ENCODE results near the gene VAV3. TPM values are rescaled to one million over a fixed set of nuclear protein-coding genes. Genes with fewer than 3 reads are reported as not detected.

VAV3 gene
- total and polyA plus RNA-seq, 2 of the 13 experiments (the other 11 are each of a cell fraction or from before 2014, with no cell fraction given), result 15.9 to 29.8 TPM

DNA sequence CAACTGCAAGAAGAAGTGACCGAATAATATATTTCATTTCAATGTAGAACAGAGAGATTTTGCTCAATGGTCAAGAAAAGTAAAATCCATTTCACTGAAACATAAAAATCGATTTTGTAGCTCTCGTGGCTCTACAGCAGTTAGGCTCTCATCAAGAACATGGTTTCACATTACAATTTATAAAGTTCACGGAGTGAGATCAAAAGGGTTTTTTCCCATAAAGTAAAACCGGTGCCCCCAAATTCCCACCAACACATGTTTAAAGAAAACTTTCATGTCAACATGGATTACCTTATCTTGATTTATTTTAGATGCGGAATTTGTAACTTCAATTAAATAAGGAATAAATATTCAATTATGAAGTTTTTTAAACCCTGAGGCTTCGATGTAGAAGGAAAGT, 16.3 kb upstream of the VAV3 start:
- BruUV-seq (replicated peaks), result no TSS peak
- ChIA-PET CTCF (ENCODE audit: low intra/inter-chr PET ratio, low total read pairs) (no interaction called here), POLR2A (no interaction called here)
- 43% methylated on average over 7 of the region's 7 CpGs for WGBS (ENCODE audit: low lambda C conversion rate)
- H2AFZ ChIP-seq (ENCODE audit: low read length), result no peak overlapping the region
- DNase-seq (ENCODE audit: low spot score) (no peak), ATAC-seq (no peak), FAIRE-seq (no peak)
- no peaks in the 10 kb centered on the region for H3K27me3 ChIP-seq (ENCODE audit: control insufficient read depth in 1 of 2, insufficient read depth in 2 of 2, low read length in 2 of 2)
- in situ Hi-C loops (cut with HindIII; ENCODE audit: extremely low pct_ligation_motif_present, low pct_unique_long_range_greater_than_20kb) (no loop called here), intact Hi-C loops (cut with micrococcal nuclease; ENCODE audit: unreplicated experiment) (no loop called here)
- TF ChIP-seq, protein P1, sequence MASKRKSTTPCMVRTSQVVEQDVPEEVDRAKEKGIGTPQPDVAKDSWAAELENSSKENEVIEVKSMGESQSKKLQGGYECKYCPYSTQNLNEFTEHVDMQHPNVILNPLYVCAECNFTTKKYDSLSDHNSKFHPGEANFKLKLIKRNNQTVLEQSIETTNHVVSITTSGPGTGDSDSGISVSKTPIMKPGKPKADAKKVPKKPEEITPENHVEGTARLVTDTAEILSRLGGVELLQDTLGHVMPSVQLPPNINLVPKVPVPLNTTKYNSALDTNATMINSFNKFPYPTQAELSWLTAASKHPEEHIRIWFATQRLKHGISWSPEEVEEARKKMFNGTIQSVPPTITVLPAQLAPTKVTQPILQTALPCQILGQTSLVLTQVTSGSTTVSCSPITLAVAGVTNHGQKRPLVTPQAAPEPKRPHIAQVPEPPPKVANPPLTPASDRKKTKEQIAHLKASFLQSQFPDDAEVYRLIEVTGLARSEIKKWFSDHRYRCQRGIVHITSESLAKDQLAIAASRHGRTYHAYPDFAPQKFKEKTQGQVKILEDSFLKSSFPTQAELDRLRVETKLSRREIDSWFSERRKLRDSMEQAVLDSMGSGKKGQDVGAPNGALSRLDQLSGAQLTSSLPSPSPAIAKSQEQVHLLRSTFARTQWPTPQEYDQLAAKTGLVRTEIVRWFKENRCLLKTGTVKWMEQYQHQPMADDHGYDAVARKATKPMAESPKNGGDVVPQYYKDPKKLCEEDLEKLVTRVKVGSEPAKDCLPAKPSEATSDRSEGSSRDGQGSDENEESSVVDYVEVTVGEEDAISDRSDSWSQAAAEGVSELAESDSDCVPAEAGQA (IDR thresholded peaks at IDR 0.05; ENCODE audit: low read depth), result no peak
- TF ChIP-seq, protein P1 (CRISPR knock-in tag; IDR thresholded peaks at IDR 0.05; ENCODE audit: borderline replicate concordance), result no peak
- TF ChIP-seq RERE (CRISPR knock-in tag; IDR thresholded peaks at IDR 0.05; ENCODE audit: low read depth), result no peak
- no peak for TF ChIP-seq PAX8 (CRISPR knock-in tag; IDR thresholded peaks at IDR 0.05; ENCODE audit: borderline replicate concordance)
- no peak for TF ChIP-seq CTCF (CRISPR knock-in tag; IDR thresholded peaks at IDR 0.05)
- no peak for TF ChIP-seq ZBTB21 (CRISPR knock-in tag; IDR thresholded peaks at IDR 0.05)
- no peak for TF ChIP-seq ZNF205 (CRISPR knock-in tag; IDR thresholded peaks at IDR 0.05)
- no peak for TF ChIP-seq FOXM1 (CRISPR knock-in tag; IDR thresholded peaks at IDR 0.05)
- H3K36me3 ChIP-seq (replicated peaks in 1 of 2; ENCODE audit: control insufficient read depth in 1 of 2, insufficient read depth in 2 of 2, low read length in 2 of 2), result no peaks in the 10 kb centered on the region
- H3K4me3 ChIP-seq (replicated peaks in 1 of 3; ENCODE audit: insufficient read depth in 1 of 3, low read depth in 2 of 3, low read length in 3 of 3), result no peak overlapping the region
- H3K4me1 ChIP-seq (ENCODE audit: insufficient read depth, low read length), result no peaks in the 10 kb centered on the region
- H3K27ac ChIP-seq (ENCODE audit: extremely low read length, insufficient read depth, low read length), result no peak overlapping the region
- H4K20me1 ChIP-seq (ENCODE audit: insufficient read depth, low read length), result no peaks in the 10 kb centered on the region
- H3K79me2 ChIP-seq (ENCODE audit: insufficient read depth, low read length), result no peaks in the 10 kb centered on the region
- H3K9ac ChIP-seq (ENCODE audit: insufficient read depth, low read depth, low read length), result no peak overlapping the region
- no peak overlapping the region for H3K4me2 ChIP-seq (ENCODE audit: low read depth, low read length)
- no peaks in the 10 kb centered on the region for H3K9me3 ChIP-seq (ENCODE audit: low read length)
